HepG2 (cell line): Measurements from ENCODE around the gene CEP43. TPM values are rescaled to one million over a fixed set of nuclear protein-coding genes. Genes with fewer than 3 reads are reported as not detected.
A peak's percentile ranks its signal among the peaks of the same experiment; 100 is the strongest.

Source experiments
- AGO2 ChIP-seq: fragments of 200-400 bp; formaldehyde crosslinking; optimal IDR thresholded peaks from 2 replicates; pipeline ENCODE3; 2017; ENCODE audit warnings: mild to moderate bottlenecking, low read depth, low read length, moderate library complexity
- BCL6 ChIP-seq: IDR thresholded peaks from 2 replicates; pipeline ENCODE4 v1.6.1; 2016; ENCODE audit warnings: missing genetic modification reagents, missing compliant biosample characterization
- CBX1 ChIP-seq: IDR thresholded peaks from one replicate; pipeline ENCODE4 v1.6.1; 2016; ENCODE audit warnings: antibody characterized with exemption, low read depth
- FOXM1 ChIP-seq: sonication (generic); formaldehyde crosslinking; IDR thresholded peaks from 2 replicates; pipeline ENCODE4 v1.5.0; 2020; ENCODE audit warnings: missing genetic modification reagents
- IKZF4 ChIP-seq: sonication (generic); formaldehyde crosslinking; IDR thresholded peaks from 2 replicates; pipeline ENCODE4 v1.5.1; 2020; ENCODE audit warnings: borderline replicate concordance, mild to moderate bottlenecking, low read depth, missing genetic modification reagents; ENCODE audit errors: not compliant biosample characterization
- RORA ChIP-seq: sonication (generic); formaldehyde crosslinking; IDR thresholded peaks from 2 replicates; pipeline ENCODE4 v1.5.0; 2020; ENCODE audit warnings: mild to moderate bottlenecking, missing genetic modification reagents, moderate library complexity
- TBX3 ChIP-seq: fragments of 450-650 bp; IDR thresholded peaks from 2 replicates; pipeline ENCODE4 v1.6.1; 2017; ENCODE audit warnings: antibody characterized with exemption, mild to moderate bottlenecking, inconsistent platforms, borderline replicate concordance
- TFAP4 ChIP-seq: sonication (generic); IDR thresholded peaks from 2 replicates; pipeline ENCODE4 v1.6.1; 2016; ENCODE audit warnings: low read depth, borderline replicate concordance
- ZFP1 ChIP-seq: IDR thresholded peaks from 2 replicates; pipeline ENCODE4 v1.6.1; 2016
- ZNF430 ChIP-seq: sonication (generic); formaldehyde crosslinking; IDR thresholded peaks from 2 replicates; pipeline ENCODE4 v1.9.0; 2021; ENCODE audit warnings: mild to moderate bottlenecking, missing genetic modification reagents
- ZNF496 ChIP-seq: sonication (generic); formaldehyde crosslinking; IDR thresholded peaks from 2 replicates; pipeline ENCODE4 v1.8.1; 2023; ENCODE audit warnings: mild to moderate bottlenecking, moderate library complexity, missing genetic modification reagents; ENCODE audit not compliant: insufficient replicate concordance
- ZNF530 ChIP-seq: sonication (generic); formaldehyde crosslinking; IDR thresholded peaks from 2 replicates; pipeline ENCODE4 v1.5.0; 2020; ENCODE audit warnings: low read depth, mild to moderate bottlenecking, missing genetic modification reagents
- ZNF777 ChIP-seq: sonication (generic); formaldehyde crosslinking; IDR thresholded peaks from 2 replicates; pipeline ENCODE4 v1.4.0; 2020; ENCODE audit warnings: missing genetic modification reagents
- ZNF850 ChIP-seq: sonication (generic); formaldehyde crosslinking; conservative IDR thresholded peaks from 2 replicates; pipeline ENCODE4 v1.9.0; 2021; ENCODE audit warnings: mild to moderate bottlenecking, missing genetic modification reagents
- polyA plus RNA-seq, 8 experiments: library from polyadenylated mRNA; depleted of rRNA in 3 of 8; stranded (reverse) in 7 of 8; unstranded in 1 of 8; fragments of >200 nt; fragmentation: Illumina TruSeq in 4 of 8; extraction: Trizol in 4 of 8; gene quantifications; 2 replicates each; pipeline versions ENCODE4 v1.2.1 to v1.2.3, GENCODE V29; 2011 to 2016; ENCODE audit warnings: low read depth in 4 of 8, missing spikeins in 1 of 8, mixed read lengths in 1 of 8; ENCODE audit not compliant: insufficient read depth in 1 of 8
- total RNA-seq, 5 experiments: library from RNA; depleted of rRNA; stranded (reverse); fragments of >200 nt; fragmentation: Illumina TruSeq; extraction: Trizol; gene quantifications; 2 replicates each; pipeline ENCODE4 v1.2.3, GENCODE V29; 2016; ENCODE audit warnings: low read depth in 1 of 5
- TF ChIP-seq, protein P1 (sequence below), 2 experiments: fragments of 450-650 bp in 1 of 2; sonication (generic) in 1 of 2; formaldehyde crosslinking; IDR thresholded peaks; 2 replicates each; pipeline versions ENCODE4 v1.5.0 to v1.8.0; 2020 to 2022; ENCODE audit warnings: mild to moderate bottlenecking in 1 of 2, missing genetic modification reagents in 1 of 2
- TF ChIP-seq, protein P2 (sequence below): sonication (generic); formaldehyde crosslinking; IDR thresholded peaks from 2 replicates; pipeline ENCODE4 v1.4.0; 2020; ENCODE audit warnings: mild to moderate bottlenecking, missing genetic modification reagents
- TF ChIP-seq, protein P3 (sequence below): sonication (generic); formaldehyde crosslinking; IDR thresholded peaks from 2 replicates; pipeline ENCODE4 v1.4.0; 2020; ENCODE audit warnings: missing genetic modification reagents, borderline replicate concordance
- TF ChIP-seq, protein P4 (sequence below): sonication (generic); formaldehyde crosslinking; IDR thresholded peaks from 2 replicates; pipeline ENCODE4 v1.5.0; 2020; ENCODE audit warnings: mild to moderate bottlenecking, missing genetic modification reagents, borderline replicate concordance

Gene CEP43
- total and polyA plus RNA-seq, 2 of the 13 experiments (the other 11 are each of a cell fraction or from before 2014, with no cell fraction given), result 29.3 to 73.9 TPM

DNA sequence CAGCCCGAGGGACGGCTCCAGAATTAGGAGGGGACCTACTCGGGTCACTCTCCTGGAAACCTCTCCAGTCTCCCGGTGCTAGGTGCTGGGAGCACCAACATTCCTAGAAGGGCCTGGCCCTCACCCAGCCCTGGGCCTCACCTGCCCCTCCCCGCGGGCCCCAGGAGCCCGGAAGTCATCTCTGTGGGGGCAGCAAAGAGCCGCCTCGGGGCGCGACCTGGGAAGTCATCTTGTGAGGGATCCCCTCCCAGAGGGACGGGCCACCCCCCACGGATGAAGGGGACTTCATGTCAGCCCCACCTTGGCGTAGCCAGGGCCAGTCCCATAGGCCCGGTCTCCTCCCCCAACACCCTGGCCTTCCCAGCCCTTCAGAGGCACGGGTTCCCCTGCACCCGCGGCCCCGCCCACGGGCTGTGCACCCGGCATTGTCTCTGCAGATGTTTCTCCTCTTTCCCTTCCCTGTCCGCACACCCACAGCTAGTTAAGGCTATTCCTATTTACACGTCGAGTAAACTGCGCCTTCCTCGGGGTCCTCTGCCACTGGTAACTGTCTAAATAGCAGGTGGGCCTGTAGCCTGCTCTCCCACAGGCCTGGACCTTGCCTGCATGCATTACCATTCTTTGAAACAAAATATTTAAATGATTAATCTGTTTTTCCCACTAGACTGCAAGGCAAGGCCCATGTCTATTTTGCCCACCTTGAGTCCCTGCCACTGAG lies 42.0 kb upstream of the CEP43 start (continued):
- no peak; the same call in 1 of the 2 replicates for TF ChIP-seq ZNF530 (CRISPR knock-in tag)
- peak; percentile 19; the same call in 1 of the 2 replicates for TF ChIP-seq ZNF850 (CRISPR knock-in tag)
- peak; percentile 99 for TF ChIP-seq BCL6
- TF ChIP-seq ZFP1 (CRISPR knock-in tag), result no peak; the same call in 1 of the 2 replicates
- no peak for TF ChIP-seq ZNF496 (CRISPR knock-in tag)
- TF ChIP-seq, protein P1, sequence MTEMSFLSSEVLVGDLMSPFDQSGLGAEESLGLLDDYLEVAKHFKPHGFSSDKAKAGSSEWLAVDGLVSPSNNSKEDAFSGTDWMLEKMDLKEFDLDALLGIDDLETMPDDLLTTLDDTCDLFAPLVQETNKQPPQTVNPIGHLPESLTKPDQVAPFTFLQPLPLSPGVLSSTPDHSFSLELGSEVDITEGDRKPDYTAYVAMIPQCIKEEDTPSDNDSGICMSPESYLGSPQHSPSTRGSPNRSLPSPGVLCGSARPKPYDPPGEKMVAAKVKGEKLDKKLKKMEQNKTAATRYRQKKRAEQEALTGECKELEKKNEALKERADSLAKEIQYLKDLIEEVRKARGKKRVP (CRISPR knock-in tag; IDR thresholded peaks at IDR 0.05), result no peak; a peak in 1 of 4 replicates
- peak; percentile 43; the same call in 1 of the 2 replicates for TF ChIP-seq TFAP4
- TF ChIP-seq, protein P2, sequence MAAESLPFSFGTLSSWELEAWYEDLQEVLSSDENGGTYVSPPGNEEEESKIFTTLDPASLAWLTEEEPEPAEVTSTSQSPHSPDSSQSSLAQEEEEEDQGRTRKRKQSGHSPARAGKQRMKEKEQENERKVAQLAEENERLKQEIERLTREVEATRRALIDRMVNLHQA, result no peak
- no peak for TF ChIP-seq RORA (CRISPR knock-in tag)
- TF ChIP-seq AGO2, result peak; percentile 94
- TF ChIP-seq CBX1, result peak; percentile 78
- TF ChIP-seq IKZF4, result no peak
- TF ChIP-seq, protein P3, sequence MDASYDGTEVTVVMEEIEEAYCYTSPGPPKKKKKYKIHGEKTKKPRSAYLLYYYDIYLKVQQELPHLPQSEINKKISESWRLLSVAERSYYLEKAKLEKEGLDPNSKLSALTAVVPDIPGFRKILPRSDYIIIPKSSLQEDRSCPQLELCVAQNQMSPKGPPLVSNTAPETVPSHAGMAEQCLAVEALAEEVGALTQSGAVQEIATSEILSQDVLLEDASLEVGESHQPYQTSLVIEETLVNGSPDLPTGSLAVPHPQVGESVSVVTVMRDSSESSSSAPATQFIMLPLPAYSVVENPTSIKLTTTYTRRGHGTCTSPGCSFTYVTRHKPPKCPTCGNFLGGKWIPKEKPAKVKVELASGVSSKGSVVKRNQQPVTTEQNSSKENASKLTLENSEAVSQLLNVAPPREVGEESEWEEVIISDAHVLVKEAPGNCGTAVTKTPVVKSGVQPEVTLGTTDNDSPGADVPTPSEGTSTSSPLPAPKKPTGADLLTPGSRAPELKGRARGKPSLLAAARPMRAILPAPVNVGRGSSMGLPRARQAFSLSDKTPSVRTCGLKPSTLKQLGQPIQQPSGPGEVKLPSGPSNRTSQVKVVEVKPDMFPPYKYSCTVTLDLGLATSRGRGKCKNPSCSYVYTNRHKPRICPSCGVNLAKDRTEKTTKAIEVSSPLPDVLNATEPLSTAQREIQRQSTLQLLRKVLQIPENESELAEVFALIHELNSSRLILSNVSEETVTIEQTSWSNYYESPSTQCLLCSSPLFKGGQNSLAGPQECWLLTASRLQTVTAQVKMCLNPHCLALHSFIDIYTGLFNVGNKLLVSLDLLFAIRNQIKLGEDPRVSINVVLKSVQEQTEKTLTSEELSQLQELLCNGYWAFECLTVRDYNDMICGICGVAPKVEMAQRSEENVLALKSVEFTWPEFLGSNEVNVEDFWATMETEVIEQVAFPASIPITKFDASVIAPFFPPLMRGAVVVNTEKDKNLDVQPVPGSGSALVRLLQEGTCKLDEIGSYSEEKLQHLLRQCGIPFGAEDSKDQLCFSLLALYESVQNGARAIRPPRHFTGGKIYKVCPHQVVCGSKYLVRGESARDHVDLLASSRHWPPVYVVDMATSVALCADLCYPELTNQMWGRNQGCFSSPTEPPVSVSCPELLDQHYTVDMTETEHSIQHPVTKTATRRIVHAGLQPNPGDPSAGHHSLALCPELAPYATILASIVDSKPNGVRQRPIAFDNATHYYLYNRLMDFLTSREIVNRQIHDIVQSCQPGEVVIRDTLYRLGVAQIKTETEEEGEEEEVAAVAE (CRISPR knock-in tag), result peak; percentile 56
- TF ChIP-seq, protein P4, sequence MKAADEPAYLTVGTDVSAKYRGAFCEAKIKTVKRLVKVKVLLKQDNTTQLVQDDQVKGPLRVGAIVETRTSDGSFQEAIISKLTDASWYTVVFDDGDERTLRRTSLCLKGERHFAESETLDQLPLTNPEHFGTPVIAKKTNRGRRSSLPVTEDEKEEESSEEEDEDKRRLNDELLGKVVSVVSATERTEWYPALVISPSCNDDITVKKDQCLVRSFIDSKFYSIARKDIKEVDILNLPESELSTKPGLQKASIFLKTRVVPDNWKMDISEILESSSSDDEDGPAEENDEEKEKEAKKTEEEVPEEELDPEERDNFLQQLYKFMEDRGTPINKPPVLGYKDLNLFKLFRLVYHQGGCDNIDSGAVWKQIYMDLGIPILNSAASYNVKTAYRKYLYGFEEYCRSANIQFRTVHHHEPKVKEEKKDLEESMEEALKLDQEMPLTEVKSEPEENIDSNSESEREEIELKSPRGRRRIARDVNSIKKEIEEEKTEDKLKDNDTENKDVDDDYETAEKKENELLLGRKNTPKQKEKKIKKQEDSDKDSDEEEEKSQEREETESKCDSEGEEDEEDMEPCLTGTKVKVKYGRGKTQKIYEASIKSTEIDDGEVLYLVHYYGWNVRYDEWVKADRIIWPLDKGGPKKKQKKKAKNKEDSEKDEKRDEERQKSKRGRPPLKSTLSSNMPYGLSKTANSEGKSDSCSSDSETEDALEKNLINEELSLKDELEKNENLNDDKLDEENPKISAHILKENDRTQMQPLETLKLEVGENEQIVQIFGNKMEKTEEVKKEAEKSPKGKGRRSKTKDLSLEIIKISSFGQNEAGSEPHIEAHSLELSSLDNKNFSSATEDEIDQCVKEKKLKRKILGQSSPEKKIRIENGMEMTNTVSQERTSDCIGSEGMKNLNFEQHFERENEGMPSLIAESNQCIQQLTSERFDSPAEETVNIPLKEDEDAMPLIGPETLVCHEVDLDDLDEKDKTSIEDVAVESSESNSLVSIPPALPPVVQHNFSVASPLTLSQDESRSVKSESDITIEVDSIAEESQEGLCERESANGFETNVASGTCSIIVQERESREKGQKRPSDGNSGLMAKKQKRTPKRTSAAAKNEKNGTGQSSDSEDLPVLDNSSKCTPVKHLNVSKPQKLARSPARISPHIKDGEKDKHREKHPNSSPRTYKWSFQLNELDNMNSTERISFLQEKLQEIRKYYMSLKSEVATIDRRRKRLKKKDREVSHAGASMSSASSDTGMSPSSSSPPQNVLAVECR (CRISPR knock-in tag), result no peak
- TF ChIP-seq ZNF777 (CRISPR knock-in tag), result no peak; the same call in 1 of the 2 replicates
- peak; percentile 66 for TF ChIP-seq ZNF430
- TF ChIP-seq TBX3, result no peak
- no peak for TF ChIP-seq FOXM1 (CRISPR knock-in tag)
